ENCODE measurements around the gene HAS3.

GRCh38 chr16:69114976-69115355 is 9.5 kb downstream of the HAS3 start:
- TF ChIP-seq PRDM10 (tag by site-specific recombination; IDR thresholded peaks at IDR 0.05): no peak
- no peak for TF ChIP-seq CTCF (tag by site-specific recombination; IDR thresholded peaks at IDR 0.05)
- no peak for TF ChIP-seq ZNF704 (tag by site-specific recombination; IDR thresholded peaks at IDR 0.05)
- no peak for TF ChIP-seq PBX3 (CRISPR knock-in tag; IDR thresholded peaks at IDR 0.05)
- TF ChIP-seq ZNF112 (tag by site-specific recombination; IDR thresholded peaks at IDR 0.05): no peak
